VCaP (cell line): ENCODE results near the gene GIMAP4.
"Not testable (repeated sequence)": the region's sequence is repeated elsewhere in the genome, so short reads cannot be mapped to it uniquely, and the experiment has no call there.

Experiments used
- H3K27ac ChIP-seq: fragments of 450-650 bp; 2 replicates; pipeline ENCODE4 v1.5.1; 2017
- TF ChIP-seq, protein P1 (sequence below): fragments of 450-650 bp; conservative IDR thresholded peaks from 2 replicates; pipeline ENCODE4 v1.5.1; 2017; ENCODE audit warnings: mild to moderate bottlenecking, moderate library complexity

The GIMAP4 gene

DNA sequence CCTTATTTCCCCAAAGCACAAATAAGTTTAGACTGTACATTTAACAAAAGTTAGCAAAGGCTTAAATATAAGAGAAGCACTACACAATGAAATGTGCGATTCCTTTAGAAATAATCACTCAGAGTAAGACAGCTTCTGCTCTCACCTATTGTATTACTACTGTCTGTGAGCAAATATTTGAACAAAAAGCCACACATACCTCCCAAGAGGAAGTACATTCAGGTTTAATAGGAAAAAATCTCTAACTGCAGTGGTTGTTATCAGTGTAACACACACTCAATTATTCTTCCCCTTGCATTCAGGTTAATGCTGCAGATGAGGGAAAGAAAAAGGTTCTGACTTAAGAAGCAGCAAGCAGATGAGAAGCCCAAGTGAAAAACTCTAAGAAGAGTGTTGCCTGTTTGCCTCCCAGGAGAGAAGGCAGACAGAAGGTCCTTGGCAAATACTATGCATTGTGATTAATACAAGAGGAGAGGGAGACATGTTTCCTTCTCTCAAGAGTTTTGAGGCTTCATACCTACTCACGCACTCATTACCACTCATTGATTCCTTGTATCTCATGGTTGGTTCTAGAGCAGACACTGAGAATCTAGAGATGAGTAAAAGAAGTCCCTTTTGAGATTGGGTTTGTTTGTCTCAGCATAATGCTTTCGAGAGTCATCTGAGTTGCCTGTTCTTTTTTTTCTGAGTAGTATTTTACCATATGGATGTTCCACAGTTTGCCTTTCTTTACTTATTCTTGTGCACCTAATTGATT, 13.6 kb downstream of the GIMAP4 start:
- peak overlapping the region; percentile 70 for H3K27ac ChIP-seq
- TF ChIP-seq, protein P1, sequence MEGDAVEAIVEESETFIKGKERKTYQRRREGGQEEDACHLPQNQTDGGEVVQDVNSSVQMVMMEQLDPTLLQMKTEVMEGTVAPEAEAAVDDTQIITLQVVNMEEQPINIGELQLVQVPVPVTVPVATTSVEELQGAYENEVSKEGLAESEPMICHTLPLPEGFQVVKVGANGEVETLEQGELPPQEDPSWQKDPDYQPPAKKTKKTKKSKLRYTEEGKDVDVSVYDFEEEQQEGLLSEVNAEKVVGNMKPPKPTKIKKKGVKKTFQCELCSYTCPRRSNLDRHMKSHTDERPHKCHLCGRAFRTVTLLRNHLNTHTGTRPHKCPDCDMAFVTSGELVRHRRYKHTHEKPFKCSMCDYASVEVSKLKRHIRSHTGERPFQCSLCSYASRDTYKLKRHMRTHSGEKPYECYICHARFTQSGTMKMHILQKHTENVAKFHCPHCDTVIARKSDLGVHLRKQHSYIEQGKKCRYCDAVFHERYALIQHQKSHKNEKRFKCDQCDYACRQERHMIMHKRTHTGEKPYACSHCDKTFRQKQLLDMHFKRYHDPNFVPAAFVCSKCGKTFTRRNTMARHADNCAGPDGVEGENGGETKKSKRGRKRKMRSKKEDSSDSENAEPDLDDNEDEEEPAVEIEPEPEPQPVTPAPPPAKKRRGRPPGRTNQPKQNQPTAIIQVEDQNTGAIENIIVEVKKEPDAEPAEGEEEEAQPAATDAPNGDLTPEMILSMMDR = no peak

DNA sequence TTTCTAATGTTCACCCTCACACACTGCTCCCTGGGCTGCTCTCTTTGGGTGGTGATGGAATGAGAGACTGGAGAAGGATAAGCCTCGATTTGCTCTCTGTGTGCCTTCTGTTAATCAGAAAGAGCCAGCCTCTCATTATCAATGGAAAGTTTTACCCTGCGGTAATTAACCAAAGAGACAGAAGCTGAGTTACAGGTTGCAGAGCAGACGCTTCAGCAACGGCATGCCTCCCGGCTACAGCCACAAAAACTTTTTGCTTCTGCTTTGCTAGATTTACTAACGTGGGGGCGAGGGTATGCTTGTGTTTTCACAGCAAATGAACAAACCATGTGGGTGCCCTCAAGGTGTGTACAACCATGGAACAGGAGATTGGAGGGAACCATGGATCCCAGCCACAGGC, 18.0 kb downstream of the GIMAP4 start:
- no peak overlapping the region for H3K27ac ChIP-seq
- TF ChIP-seq, protein P1 = no peak

DNA sequence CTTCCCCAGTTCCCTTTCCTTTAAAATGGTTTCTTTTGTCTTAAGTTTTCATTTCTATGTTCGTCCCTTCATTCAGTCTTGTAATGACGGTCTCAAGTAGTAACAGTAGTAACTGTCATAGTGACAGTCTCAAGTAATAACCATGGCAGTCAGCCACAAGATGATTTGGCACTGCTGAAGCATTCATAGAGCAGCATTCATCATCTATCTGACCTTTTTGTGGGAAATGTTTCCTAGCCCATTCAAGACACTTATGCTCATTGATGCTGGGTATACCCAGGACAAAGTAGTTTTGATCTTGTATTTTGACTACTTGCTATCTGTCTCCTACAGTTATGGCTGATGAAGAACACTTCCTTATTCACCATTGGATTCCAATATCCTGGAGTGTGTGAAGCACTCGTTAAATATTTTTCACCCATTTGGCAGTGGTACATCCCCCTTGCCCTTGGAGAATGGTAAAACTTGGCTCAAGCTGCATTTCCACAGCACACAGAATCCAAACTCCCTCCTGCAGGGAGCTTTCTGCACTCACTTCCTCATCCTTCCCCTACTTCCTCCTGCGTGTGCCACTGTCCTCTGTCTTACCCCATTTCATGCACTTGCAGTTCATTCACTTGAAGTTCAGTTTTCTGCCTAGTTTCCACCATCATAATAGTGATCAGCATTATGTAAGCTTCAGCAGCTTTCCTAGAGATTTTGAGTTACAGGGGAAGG, 19.0 kb downstream of the GIMAP4 start:
- TF ChIP-seq, protein P1 = no peak
- no peak overlapping the region for H3K27ac ChIP-seq

DNA sequence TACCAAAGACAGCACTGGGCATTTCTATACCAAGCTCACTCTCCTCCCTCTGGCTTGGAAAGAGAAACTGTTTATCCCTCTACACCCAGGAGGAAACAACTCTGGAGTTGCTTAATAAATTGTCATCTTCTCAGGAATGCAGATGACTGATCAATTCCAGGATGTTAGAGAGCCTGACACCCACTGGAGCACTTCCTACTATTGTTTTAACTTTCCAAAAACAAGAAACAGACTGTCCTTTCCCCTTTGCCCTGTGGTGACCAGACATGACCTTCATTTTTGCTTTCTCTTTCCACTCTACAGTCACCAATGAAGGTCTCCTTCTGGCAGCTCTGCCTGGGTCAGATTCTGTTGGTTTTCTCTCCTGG, 19.6 kb downstream of the GIMAP4 start:
- TF ChIP-seq, protein P1 = no peak
- H3K27ac ChIP-seq = no peak overlapping the region

DNA sequence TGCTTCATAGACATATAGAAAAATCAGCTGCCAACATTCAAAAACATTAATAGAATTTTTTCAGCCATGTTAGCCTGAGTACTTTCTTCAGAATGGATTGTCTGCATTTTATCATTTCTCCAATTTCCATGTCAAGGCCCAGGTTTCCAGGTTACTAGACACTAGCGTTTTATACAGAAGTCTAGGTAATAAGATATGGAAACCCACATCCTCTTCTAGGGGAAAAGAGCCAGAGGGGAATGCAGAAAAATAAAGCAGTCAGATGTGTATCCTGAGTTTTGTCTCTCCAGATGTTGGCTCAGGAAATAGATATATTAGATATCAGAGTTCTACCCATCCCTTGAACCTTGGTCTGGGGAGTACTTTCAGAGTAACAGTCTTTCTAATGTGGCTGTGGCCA, 20.4 kb downstream of the GIMAP4 start:
- TF ChIP-seq, protein P1 = no peak
- H3K27ac ChIP-seq = no peak overlapping the region

DNA sequence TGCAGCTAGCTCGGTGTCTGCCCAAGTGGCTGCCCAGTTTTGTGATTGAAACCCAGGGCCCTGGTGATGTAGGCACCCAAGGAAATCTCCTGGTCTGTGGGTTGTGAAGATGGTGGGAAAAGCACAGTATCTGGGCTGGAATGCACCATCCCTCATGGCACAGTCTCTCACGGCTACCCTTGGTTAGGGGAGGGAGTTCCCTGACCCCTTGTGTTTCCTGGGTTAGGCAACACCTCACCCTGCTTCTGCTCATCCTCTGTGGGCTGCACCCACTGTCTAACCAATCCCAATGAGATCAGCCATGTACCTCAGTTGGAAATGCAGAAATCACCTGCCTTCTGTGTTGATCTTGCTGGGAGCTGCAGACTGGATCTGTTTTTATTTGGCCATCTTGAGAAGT, 27.6 kb downstream of the GIMAP4 start:
- no peak overlapping the region for H3K27ac ChIP-seq
- TF ChIP-seq, protein P1 = no peak

DNA sequence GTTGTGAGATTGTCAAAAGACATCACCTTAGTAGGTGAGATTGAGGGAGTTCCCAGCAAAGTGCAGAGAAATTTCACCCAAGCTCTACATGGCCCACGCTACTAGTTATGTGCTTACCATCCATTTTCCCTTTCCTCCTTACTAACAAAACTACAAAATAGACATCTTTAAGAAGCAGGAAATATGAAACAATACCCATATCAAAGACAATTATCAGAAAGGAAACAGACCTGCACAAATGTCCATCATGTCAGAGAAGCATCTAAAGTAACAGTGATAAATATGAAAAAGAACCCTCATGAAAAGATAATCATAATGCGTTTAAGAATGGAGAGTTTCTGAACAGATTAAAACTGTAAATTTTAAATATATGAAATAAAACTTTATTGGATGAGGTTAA, 28.2 kb downstream of the GIMAP4 start:
- TF ChIP-seq, protein P1 = no peak
- no peak overlapping the region for H3K27ac ChIP-seq

DNA sequence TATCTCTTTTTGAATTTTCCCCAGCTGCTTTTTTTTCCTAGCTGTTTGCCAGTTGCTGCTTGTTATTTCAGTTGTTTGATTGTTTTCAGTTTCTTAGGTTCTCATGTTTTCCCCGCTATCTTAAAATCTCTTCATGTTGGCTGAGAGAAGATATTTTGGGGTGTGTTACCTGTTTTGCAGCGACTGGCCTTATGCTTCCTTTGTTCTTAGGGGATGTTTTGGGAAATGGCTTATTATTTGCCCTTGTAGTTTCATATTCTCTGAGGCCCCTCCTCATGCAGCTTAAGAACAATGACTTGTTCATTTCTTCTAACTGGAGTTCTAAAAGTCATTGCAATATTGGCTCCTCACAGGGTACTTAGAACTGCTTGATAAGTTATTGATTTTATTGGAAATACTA, 36.4 kb downstream of the GIMAP4 start:
- H3K27ac ChIP-seq = not testable (repeated sequence)
